ENCODE results near the gene RGPD4. TPM values are rescaled to one million over a fixed set of nuclear protein-coding genes. Genes with fewer than 3 reads are reported as not detected.
"Not testable (repeated sequence)": the region's sequence is repeated elsewhere in the genome, so short reads cannot be mapped to it uniquely, and the experiment has no call there.

RGPD4 gene
- total RNA-seq = under 1 TPM in 1 of 2 donors, not detected in 1; 0.37 TPM
- long read RNA-seq, donor 1 = 0 reads
- long read RNA-seq, donor 2 = 0 reads

GRCh38 chr2:107826749-107827148 is at the start of gene RGPD4:
Gene RGPD4 (plus strand): TSS chr2:107826892. CDS start chr2:107827014, 122 bp downstream.
- DNase-seq (ENCODE audit: low spot score); intact Hi-C loops (cut with DNase I): not testable (repeated sequence)

DNA sequence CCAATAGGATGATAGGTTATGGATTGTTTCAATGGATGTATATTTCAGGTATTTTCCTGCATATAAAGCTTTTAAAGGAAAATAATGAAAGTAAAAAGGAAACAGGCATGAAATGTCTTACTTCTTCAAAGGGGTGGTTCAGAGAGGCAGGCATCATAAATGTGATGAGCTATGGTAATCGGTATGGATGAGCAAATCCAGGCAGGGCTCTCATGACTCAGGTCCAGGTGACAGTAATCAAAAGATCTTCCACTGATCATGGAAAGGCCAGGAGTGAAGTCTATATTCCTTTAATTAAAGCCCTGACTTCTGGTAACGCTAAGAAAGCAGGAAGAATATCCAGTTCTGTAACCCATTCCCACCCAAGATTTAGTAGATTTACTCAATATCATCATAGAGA is 48.7 kb upstream of the RGPD4 start:
- intact Hi-C loops (cut with DNase I) = loop anchor here in 1 of 2 donors (5.0 kb wide), 1 partner anchor 369 kb away; no protein-coding TSS in a partner anchor
- no peak for DNase-seq (ENCODE audit: low spot score)

GRCh38 chr2:107785756-107786155 is 40.9 kb upstream of the RGPD4 start:
- intact Hi-C loops (cut with DNase I) = no loop called here
- no peak for DNase-seq (ENCODE audit: low spot score)

DNA sequence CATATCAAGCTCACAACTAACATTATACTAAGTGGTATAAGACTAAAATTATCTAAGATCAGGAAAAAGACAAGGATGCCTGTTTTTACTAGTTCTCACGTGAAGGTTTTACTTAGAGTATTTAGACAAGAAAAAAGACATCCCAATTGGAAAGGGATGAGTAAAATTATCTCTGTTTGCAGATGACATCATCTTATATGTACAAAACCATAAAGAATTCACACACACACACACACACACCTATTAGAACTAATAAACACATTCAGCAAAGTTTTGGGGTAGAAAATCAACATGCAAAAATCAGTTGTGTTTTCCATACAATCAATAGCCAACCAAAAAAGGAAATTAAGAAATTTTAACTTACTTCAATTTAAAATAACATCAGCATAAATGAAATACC is 35.9 kb upstream of the RGPD4 start:
- intact Hi-C loops (cut with DNase I) = no loop called here
- no peak for DNase-seq (ENCODE audit: low spot score)

DNA sequence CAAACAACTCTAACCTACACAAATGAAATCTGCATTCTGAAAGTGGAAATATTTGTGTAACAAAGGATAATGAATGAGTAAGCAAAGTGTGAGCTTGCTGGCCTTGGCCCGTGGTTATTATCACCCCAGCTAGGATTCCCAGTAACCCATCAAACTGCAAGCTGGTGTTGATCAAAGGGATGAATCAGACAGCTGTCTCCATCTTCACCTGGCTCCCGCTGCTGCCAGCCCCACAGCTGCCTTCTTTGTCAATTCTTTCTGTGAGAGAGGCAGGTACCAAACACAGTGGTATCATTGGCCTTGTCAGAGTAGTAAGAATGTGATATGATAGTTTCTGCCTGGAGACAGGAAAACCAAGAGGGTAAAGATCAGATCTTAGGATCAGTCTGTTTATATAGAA is 25.2 kb upstream of the RGPD4 start:
- intact Hi-C loops (cut with DNase I) = no loop called here

GRCh38 chr2:107804608-107805498 is 21.8 kb upstream of the RGPD4 start:
- intact Hi-C loops (cut with DNase I) = no loop called here
- DNase-seq (ENCODE audit: low spot score) = no peak

More for the DNA sequence above, 25.2 kb upstream of the RGPD4 start:
- DNase-seq (ENCODE audit: low spot score) = no peak

DNA sequence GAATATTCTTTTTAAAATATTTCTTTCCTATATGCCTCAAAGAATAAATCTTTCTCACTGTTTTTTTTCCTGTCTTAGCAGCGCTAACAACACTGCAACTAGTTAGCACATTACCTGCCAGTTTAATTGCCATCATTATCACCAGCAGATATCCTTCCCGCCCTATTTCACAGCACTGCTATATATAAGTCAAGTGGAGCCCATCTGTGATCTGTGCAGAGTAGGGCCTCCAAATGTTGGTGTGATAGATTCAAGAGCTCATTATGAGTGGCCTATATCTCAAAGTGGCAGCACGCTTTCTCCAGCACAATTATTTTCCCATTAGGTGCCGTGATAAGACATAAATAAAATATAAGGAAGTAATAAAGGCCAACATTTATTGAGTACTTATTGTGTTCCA is 19.8 kb upstream of the RGPD4 start:
- intact Hi-C loops (cut with DNase I) = no loop called here
- DNase-seq (ENCODE audit: low spot score) = no peak

- DNase-seq (ENCODE audit: low spot score) = no peak
- intact Hi-C loops (cut with DNase I) = no loop called here
Measured at GRCh38 chr2:107807988-107808387, 18.7 kb upstream of the RGPD4 start.

DNA sequence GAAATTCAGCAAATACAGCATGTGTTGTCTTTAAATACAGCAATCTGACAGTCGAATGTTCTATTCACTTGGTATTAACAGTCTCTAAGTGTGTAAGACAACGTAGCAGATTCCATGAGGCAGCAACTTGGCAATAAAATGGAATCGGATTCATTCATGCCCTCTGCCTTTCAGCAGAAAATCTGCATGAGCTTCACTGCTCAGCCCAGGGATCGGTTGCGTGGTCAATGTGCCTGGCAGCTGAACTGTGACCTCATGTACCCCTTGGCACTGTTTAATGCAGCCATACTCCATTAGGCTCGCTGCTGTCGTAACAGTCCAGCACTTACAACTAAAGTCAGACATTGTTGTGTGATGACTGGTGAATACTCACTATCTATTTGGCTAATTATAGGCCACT is 17.7 kb upstream of the RGPD4 start:
- intact Hi-C loops (cut with DNase I) = no loop called here
- no peak for DNase-seq (ENCODE audit: low spot score)

DNA sequence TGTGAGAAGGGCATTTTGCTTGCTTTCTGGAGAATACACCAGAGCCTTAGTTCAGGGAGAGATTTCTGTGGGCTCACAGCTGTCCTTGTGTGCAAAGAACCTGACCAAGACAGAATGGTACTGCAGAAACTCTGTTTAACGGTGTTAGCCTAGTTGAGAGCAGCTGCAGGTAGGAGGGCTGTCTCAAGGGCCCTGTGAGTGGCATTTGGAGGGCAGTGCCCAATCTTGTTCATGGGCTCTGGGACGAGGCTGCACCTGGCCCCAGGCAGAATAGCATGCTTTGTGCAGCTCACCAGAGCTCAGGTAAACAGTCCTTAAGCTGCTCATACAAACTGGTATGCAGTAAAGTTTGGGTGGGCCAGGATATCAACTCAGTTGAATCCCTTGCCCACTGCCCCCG is 16.9 kb upstream of the RGPD4 start:
- intact Hi-C loops (cut with DNase I) = no loop called here

DNA sequence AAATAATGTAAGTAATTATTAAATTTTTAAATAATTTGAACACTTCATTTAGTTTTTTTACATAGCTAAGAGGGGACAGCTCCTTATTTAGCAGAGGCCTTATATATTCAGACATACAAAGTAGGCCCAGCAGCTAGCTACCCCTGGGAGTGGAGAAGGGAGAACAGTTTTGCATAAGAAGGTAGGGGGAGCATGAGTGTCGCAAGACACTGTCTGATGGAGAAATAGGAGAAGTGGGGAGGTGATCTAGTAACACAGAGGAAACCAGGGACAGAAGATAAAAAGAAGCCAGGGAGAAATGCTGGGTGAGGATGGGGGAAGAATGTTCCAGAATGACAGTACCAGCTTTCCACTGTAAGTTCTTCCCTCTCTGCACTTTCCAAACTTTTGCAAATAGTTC is 16.0 kb upstream of the RGPD4 start:
- no peak for DNase-seq (ENCODE audit: low spot score)
- intact Hi-C loops (cut with DNase I) = no loop called here

More for the DNA sequence above, 16.9 kb upstream of the RGPD4 start:
- no peak for DNase-seq (ENCODE audit: low spot score)

GRCh38 chr2:107811411-107811810 is 15.3 kb upstream of the RGPD4 start:
- intact Hi-C loops (cut with DNase I) = no loop called here
- DNase-seq (ENCODE audit: low spot score) = no peak

- intact Hi-C loops (cut with DNase I) = no loop called here
- DNase-seq (ENCODE audit: low spot score) = no peak
Measured at GRCh38 chr2:107812006-107812405, 14.7 kb upstream of the RGPD4 start.

DNA sequence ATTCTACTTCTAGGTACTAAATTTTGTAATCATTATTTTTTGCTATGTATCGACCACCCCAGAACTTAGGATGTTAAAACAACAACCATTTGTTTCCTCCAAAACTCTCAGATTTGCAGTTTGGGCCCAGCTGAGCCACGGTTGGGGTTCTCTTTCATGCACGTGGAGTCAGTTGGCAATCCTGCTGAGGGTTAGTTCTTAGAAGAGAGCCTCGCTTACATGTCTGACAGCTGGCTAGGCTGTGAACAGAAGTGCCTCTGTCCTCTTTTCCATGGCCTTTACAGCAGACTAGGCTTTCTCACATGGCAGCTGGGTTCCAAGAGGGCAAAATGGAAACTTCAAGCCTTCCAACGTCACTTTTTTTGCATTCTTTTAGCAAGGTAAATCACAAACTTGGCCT is 9.3 kb upstream of the RGPD4 start:
- DNase-seq (ENCODE audit: low spot score) = no peak
- intact Hi-C loops (cut with DNase I) = no loop called here

- intact Hi-C loops (cut with DNase I) = no loop called here
Measured at GRCh38 chr2:107822302-107822701, 4.4 kb upstream of the RGPD4 start.

DNA sequence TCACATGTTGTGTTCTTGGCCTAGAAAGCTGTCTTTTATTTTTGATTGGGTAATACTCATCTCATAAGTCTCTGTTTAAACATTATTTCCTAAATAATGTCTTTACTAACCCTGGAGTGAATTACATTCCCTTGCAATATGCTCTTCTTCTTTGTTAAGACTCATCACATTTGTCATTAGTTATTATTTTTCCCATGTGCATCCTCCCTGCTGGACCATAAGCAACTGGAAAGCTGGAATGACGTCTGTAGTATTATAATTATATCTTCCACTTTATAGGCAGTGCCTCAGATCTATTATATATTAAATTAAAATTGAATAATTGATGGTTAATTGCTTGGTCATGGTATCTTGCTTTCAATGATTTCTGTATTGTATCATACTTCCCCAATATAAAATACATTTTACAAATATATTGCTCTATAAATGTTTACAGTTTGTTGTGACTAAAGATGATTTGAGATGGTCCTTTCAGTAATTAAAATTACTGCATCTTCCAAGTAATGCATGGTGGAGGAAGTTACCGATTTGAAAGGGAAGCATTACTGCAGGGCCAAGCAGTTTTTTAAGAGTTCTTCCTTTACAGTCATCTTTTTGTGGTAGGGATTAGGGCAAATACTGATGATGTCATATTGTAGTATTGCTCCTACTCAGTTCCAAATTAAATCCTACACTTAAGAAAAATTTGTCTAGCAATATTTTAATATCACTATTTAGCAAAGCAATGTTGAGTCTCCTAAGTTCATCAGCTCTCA is 2.1 kb upstream of the RGPD4 start:
- no peak for DNase-seq (ENCODE audit: low spot score)
- intact Hi-C loops (cut with DNase I) = no loop called here

More at GRCh38 chr2:107822302-107822701, 4.4 kb upstream of the RGPD4 start:
- no peak for DNase-seq (ENCODE audit: low spot score)

- intact Hi-C loops (cut with DNase I) = no loop called here
Measured at GRCh38 chr2:107825206-107825563, 1.5 kb upstream of the RGPD4 start.

GRCh38 chr2:107829514-107829913 is 2.8 kb downstream of the RGPD4 start:
- DNase-seq (ENCODE audit: low spot score); intact Hi-C loops (cut with DNase I): not testable (repeated sequence)

More at GRCh38 chr2:107825206-107825563, 1.5 kb upstream of the RGPD4 start:
- no peak for DNase-seq (ENCODE audit: low spot score)

DNA sequence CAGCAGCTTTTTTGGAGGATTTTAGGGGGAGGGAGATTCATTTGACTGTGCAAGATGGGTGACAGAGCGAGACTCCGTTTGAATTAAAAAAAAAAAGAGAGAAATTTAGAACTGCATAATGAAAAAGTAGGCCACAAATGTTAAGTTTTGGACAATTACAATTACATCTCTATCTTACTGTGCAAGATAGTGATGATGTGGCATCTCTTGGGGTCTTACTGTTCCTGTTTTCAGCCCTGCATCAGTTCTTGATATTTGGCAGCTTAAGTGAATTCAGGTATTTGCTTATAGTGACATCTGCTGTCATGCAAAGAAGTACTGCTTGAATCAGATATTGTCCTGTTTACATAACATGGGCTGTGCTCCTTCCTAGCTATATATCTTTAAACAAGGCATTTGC is 6.5 kb downstream of the RGPD4 start:
- intact Hi-C loops (cut with DNase I) = not testable (repeated sequence)

DNA sequence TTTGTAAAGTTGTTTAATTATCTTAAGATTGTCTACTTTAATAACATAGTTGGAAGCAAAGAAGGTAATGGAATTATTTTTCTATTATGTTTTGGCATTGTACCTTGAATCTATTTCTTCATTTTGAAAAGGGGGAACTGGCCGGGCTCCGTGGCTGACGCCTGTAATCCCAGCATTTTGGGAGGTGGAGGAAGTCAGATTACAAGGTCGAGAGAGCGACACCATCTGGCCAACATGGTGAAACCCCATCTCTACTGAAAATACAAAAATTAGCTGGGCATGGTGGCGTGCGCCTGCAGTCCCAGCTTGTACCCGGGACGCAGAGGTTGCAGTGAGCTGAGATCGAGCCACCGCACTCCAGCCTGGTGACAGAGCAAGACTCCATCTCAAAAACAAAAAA is 6.9 kb downstream of the RGPD4 start:
- intact Hi-C loops (cut with DNase I); DNase-seq (ENCODE audit: low spot score): not testable (repeated sequence)

More for the DNA sequence above, 6.5 kb downstream of the RGPD4 start:
- DNase-seq (ENCODE audit: low spot score) = not testable (repeated sequence)
